ENCODE data around the gene FCRLB. TPM values are rescaled to one million over a fixed set of nuclear protein-coding genes. Genes with fewer than 3 reads are reported as not detected.
A peak's percentile ranks its signal among the peaks of the same experiment; 100 is the strongest.

The FCRLB gene
- total and polyA plus RNA-seq, 9 of the 15 experiments (the other 6 are each of a cell fraction or from before 2014, with no cell fraction given): 0.20 to 4.6 (median 1.3) TPM

DNA sequence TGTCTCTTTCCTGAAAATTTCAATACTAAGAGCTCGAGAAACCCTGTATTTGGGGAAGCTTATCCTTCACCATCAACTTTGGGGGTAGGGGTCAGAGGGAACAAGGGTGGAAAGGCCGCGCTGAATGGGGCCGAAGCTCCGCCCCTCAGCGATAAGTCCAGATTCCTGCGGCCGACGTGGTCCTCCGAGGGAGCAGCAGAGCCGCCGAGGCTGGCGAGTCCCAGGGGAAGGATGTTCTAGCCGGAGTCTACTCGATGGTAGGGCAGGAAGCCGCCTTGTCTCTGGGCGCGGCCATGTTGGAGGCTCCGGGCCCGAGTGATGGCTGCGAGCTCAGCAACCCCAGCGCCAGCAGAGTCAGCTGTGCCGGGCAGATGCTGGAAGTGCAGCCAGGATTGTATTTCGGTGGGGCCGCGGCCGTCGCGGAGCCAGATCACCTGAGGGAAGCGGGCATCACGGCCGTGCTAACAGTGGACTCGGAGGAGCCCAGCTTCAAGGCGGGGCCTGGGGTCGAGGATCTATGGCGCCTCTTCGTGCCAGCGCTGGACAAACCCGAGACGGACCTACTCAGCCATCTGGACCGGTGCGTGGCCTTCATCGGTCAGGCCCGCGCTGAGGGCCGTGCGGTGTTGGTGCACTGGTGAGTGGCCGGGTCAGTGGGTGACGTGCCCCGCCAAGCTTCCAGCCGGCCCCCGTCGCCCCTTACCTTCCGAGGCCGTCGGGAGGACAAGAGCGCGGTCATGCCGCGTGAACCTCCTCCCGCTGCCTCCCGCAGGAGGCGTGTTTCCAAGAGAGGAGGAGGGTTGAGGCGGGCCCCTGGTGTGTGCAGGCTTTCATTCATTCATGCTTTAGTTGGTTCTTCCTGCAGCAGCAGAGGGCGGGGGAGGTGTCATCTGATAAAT, 28.4 kb downstream of the FCRLB start, which contains the start of gene DUSP12 (continued):
- TF ChIP-seq, protein P1, sequence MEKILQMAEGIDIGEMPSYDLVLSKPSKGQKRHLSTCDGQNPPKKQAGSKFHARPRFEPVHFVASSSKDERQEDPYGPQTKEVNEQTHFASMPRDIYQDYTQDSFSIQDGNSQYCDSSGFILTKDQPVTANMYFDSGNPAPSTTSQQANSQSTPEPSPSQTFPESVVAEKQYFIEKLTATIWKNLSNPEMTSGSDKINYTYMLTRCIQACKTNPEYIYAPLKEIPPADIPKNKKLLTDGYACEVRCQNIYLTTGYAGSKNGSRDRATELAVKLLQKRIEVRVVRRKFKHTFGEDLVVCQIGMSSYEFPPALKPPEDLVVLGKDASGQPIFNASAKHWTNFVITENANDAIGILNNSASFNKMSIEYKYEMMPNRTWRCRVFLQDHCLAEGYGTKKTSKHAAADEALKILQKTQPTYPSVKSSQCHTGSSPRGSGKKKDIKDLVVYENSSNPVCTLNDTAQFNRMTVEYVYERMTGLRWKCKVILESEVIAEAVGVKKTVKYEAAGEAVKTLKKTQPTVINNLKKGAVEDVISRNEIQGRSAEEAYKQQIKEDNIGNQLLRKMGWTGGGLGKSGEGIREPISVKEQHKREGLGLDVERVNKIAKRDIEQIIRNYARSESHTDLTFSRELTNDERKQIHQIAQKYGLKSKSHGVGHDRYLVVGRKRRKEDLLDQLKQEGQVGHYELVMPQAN (IDR thresholded peaks at IDR 0.05; ENCODE audit: borderline replicate concordance): peak; percentile 95
- TF ChIP-seq, protein P2, sequence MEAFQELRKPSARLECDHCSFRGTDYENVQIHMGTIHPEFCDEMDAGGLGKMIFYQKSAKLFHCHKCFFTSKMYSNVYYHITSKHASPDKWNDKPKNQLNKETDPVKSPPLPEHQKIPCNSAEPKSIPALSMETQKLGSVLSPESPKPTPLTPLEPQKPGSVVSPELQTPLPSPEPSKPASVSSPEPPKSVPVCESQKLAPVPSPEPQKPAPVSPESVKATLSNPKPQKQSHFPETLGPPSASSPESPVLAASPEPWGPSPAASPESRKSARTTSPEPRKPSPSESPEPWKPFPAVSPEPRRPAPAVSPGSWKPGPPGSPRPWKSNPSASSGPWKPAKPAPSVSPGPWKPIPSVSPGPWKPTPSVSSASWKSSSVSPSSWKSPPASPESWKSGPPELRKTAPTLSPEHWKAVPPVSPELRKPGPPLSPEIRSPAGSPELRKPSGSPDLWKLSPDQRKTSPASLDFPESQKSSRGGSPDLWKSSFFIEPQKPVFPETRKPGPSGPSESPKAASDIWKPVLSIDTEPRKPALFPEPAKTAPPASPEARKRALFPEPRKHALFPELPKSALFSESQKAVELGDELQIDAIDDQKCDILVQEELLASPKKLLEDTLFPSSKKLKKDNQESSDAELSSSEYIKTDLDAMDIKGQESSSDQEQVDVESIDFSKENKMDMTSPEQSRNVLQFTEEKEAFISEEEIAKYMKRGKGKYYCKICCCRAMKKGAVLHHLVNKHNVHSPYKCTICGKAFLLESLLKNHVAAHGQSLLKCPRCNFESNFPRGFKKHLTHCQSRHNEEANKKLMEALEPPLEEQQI (IDR thresholded peaks at IDR 0.05): peak; percentile 41; the same call in 1 of the 2 replicates
- no peak for TF ChIP-seq PCBP2 (IDR thresholded peaks at IDR 0.05; ENCODE audit: low read depth, low read length, poor library complexity, severe bottlenecking)
- TF ChIP-seq, protein P3, sequence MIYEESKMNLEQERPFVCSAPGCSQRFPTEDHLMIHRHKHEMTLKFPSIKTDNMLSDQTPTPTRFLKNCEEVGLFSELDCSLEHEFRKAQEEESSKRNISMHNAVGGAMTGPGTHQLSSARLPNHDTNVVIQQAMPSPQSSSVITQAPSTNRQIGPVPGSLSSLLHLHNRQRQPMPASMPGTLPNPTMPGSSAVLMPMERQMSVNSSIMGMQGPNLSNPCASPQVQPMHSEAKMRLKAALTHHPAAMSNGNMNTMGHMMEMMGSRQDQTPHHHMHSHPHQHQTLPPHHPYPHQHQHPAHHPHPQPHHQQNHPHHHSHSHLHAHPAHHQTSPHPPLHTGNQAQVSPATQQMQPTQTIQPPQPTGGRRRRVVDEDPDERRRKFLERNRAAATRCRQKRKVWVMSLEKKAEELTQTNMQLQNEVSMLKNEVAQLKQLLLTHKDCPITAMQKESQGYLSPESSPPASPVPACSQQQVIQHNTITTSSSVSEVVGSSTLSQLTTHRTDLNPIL (CRISPR knock-in tag; IDR thresholded peaks at IDR 0.05): no peak
- no peak for TF ChIP-seq CHD4 (IDR thresholded peaks at IDR 0.05; ENCODE audit: insufficient read depth, insufficient replicate concordance, low read depth, low read length, poor library complexity, severe bottlenecking)
- TF ChIP-seq, protein P4, sequence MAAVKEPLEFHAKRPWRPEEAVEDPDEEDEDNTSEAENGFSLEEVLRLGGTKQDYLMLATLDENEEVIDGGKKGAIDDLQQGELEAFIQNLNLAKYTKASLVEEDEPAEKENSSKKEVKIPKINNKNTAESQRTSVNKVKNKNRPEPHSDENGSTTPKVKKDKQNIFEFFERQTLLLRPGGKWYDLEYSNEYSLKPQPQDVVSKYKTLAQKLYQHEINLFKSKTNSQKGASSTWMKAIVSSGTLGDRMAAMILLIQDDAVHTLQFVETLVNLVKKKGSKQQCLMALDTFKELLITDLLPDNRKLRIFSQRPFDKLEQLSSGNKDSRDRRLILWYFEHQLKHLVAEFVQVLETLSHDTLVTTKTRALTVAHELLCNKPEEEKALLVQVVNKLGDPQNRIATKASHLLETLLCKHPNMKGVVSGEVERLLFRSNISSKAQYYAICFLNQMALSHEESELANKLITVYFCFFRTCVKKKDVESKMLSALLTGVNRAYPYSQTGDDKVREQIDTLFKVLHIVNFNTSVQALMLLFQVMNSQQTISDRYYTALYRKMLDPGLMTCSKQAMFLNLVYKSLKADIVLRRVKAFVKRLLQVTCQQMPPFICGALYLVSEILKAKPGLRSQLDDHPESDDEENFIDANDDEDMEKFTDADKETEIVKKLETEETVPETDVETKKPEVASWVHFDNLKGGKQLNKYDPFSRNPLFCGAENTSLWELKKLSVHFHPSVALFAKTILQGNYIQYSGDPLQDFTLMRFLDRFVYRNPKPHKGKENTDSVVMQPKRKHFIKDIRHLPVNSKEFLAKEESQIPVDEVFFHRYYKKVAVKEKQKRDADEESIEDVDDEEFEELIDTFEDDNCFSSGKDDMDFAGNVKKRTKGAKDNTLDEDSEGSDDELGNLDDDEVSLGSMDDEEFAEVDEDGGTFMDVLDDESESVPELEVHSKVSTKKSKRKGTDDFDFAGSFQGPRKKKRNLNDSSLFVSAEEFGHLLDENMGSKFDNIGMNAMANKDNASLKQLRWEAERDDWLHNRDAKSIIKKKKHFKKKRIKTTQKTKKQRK (IDR thresholded peaks at IDR 0.05; ENCODE audit: borderline replicate concordance, low read depth, low read length): no peak
- TF ChIP-seq PML (IDR thresholded peaks at IDR 0.05; ENCODE audit: low read length): peak; percentile 61
- no peak for TF ChIP-seq ZNF707 (CRISPR knock-in tag; conservative IDR thresholded peaks at IDR 0.05)
- TF ChIP-seq EWSR1 (IDR thresholded peaks at IDR 0.05; ENCODE audit: borderline replicate concordance, low read depth, partially characterized antibody): no peak
- TF ChIP-seq, protein P5, sequence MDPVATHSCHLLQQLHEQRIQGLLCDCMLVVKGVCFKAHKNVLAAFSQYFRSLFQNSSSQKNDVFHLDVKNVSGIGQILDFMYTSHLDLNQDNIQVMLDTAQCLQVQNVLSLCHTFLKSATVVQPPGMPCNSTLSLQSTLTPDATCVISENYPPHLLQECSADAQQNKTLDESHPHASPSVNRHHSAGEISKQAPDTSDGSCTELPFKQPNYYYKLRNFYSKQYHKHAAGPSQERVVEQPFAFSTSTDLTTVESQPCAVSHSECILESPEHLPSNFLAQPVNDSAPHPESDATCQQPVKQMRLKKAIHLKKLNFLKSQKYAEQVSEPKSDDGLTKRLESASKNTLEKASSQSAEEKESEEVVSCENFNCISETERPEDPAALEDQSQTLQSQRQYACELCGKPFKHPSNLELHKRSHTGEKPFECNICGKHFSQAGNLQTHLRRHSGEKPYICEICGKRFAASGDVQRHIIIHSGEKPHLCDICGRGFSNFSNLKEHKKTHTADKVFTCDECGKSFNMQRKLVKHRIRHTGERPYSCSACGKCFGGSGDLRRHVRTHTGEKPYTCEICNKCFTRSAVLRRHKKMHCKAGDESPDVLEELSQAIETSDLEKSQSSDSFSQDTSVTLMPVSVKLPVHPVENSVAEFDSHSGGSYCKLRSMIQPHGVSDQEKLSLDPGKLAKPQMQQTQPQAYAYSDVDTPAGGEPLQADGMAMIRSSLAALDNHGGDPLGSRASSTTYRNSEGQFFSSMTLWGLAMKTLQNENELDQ (CRISPR knock-in tag; IDR thresholded peaks at IDR 0.05; ENCODE audit: borderline replicate concordance): no peak
- TF ChIP-seq BCOR (IDR thresholded peaks at IDR 0.05): no peak
- TF ChIP-seq MED1 (CRISPR knock-in tag; IDR thresholded peaks at IDR 0.05; ENCODE audit: borderline replicate concordance): no peak
- TF ChIP-seq HDGF (IDR thresholded peaks at IDR 0.05): no peak

Data from K562 (cell line).